GM23338 (cell line): ENCODE results near the gene PANK4. TPM values are rescaled to one million over a fixed set of nuclear protein-coding genes. Genes with fewer than 3 reads are reported as not detected.

Experiments
- ATAC-seq: fragments of 200-7000 bp; cut with Tn5 transposase; 3 replicates; pipeline ENCODE4 v1.9.1; 2020
- DNase-seq: peaks from one replicate; pipeline ENCODE4 v3.0.0-alpha.2; 2015; ENCODE audit warnings: low spot score
- H2AFZ ChIP-seq: fragments of 200-600 bp; sonication (generic); 2 replicates; pipeline ENCODE4 v1.8.0; 2016; ENCODE audit warnings: antibody characterized with exemption, mild to moderate bottlenecking, moderate library complexity
- H3F3A ChIP-seq: fragments of 200-600 bp; sonication (generic); replicated peaks from 2 replicates; pipeline ENCODE4 v1.8.0; 2017; ENCODE audit warnings: antibody characterized with exemption, mixed run types, low read depth
- H3K27ac ChIP-seq: fragments of 200-600 bp; sonication (generic); 2 replicates; pipeline ENCODE4 v1.6.1; 2016; ENCODE audit warnings: low read depth
- H3K27me3 ChIP-seq: fragments of 200-600 bp; sonication (generic); 2 replicates; pipeline ENCODE4 v1.8.0; 2016; ENCODE audit warnings: mild to moderate bottlenecking, mixed run types, moderate library complexity; ENCODE audit not compliant: insufficient read depth
- H3K36me3 ChIP-seq: fragments of 200-600 bp; sonication (generic); 2 replicates; pipeline ENCODE4 v1.8.0; 2016; ENCODE audit warnings: mild to moderate bottlenecking; ENCODE audit not compliant: insufficient read depth
- H3K4me1 ChIP-seq: fragments of 200-600 bp; sonication (generic); 2 replicates; pipeline ENCODE4 v1.8.0; 2016; ENCODE audit warnings: mild to moderate bottlenecking, moderate library complexity; ENCODE audit not compliant: insufficient read depth
- H3K4me2 ChIP-seq: fragments of 200-600 bp; sonication (generic); 2 replicates; pipeline ENCODE4 v1.7.1; 2017; ENCODE audit warnings: mixed run types
- H3K4me3 ChIP-seq: fragments of 200-600 bp; sonication (generic); 2 replicates; pipeline ENCODE4 v1.6.1; 2016; ENCODE audit warnings: mixed run types
- H3K79me2 ChIP-seq: fragments of 200-600 bp; sonication (generic); replicated peaks from 2 replicates; pipeline ENCODE4 v1.8.0; 2017; ENCODE audit warnings: mild to moderate bottlenecking; ENCODE audit not compliant: insufficient read depth
- H3K9me2 ChIP-seq: fragments of 200-600 bp; sonication (generic); 2 replicates; pipeline ENCODE4 v1.8.0; 2017; ENCODE audit not compliant: insufficient read depth
- H4K20me1 ChIP-seq: fragments of 200-600 bp; sonication (generic); replicated peaks from 2 replicates; pipeline ENCODE4 v1.8.0; 2017; ENCODE audit warnings: mild to moderate bottlenecking; ENCODE audit not compliant: insufficient read depth
- H3K27ac Mint-ChIP-seq: 2 replicates; pipeline ENCODE4 v1.8.0; 2020; ENCODE audit warnings: inconsistent platforms, mild to moderate bottlenecking, moderate library complexity, mixed read lengths
- H3K27me3 Mint-ChIP-seq: 3 replicates; pipeline ENCODE4 v1.8.0; 2022; ENCODE audit warnings: low read depth, mild to moderate bottlenecking, moderate library complexity, mixed read lengths, inconsistent platforms; ENCODE audit not compliant: insufficient read depth, poor library complexity
- H3K36me3 Mint-ChIP-seq: 3 replicates; pipeline ENCODE4 v1.8.0; 2021; ENCODE audit warnings: low read depth, mild to moderate bottlenecking, inconsistent platforms, moderate library complexity, mixed read lengths
- H3K4me1 Mint-ChIP-seq: 3 replicates; pipeline ENCODE4 v1.8.0; 2020; ENCODE audit warnings: mild to moderate bottlenecking, inconsistent platforms, mixed read lengths
- H3K4me3 Mint-ChIP-seq: 3 replicates; pipeline ENCODE4 v1.8.0; 2021; ENCODE audit warnings: moderate library complexity, mild to moderate bottlenecking, inconsistent platforms, mixed read lengths
- H3K9me3 Mint-ChIP-seq: 3 replicates; pipeline ENCODE4 v1.8.0; 2020; ENCODE audit warnings: moderate library complexity, mild to moderate bottlenecking, inconsistent platforms, mixed read lengths
- CREB1 ChIP-seq: fragments of 250-450 bp; sonication (Bioruptor Pico); IDR thresholded peaks from 2 replicates; pipeline ENCODE4 v1.5.0; 2020; ENCODE audit warnings: low read depth, mild to moderate bottlenecking, moderate library complexity
- EZH2 ChIP-seq: fragments of 200-600 bp; sonication (generic); IDR thresholded peaks from one replicate; pipeline ENCODE4 v1.8.0; 2017; ENCODE audit warnings: antibody characterized with exemption, mild to moderate bottlenecking, low read depth; ENCODE audit not compliant: unreplicated experiment
- EZH2phosphoT487 ChIP-seq: fragments of 200-600 bp; sonication (generic); IDR thresholded peaks from one replicate; pipeline ENCODE4 v1.8.1; 2018; ENCODE audit warnings: antibody characterized with exemption; ENCODE audit not compliant: unreplicated experiment
- JUNB ChIP-seq: IDR thresholded peaks from one replicate; pipeline ENCODE4 v1.6.1; 2016; ENCODE audit warnings: antibody characterized with exemption; ENCODE audit not compliant: unreplicated experiment
- NANOG ChIP-seq: IDR thresholded peaks from 2 replicates; pipeline ENCODE4 v1.6.1; 2016; ENCODE audit warnings: antibody characterized with exemption, borderline replicate concordance
- POLR2AphosphoS5 ChIP-seq: IDR thresholded peaks from 2 replicates; pipeline ENCODE4 v1.6.1; 2016; ENCODE audit warnings: antibody characterized with exemption, low read depth
- STAT1 ChIP-seq: IDR thresholded peaks from one replicate; pipeline ENCODE4 v1.6.1; 2016; ENCODE audit warnings: antibody characterized with exemption; ENCODE audit not compliant: unreplicated experiment
- ZNF114 ChIP-seq: fragments of 250-450 bp; sonication (Bioruptor Pico); IDR thresholded peaks from 2 replicates; pipeline ENCODE4 v1.5.0; 2020; ENCODE audit warnings: mild to moderate bottlenecking, moderate library complexity
- ZNF331 ChIP-seq: fragments of 250-450 bp; sonication (Bioruptor Pico); IDR thresholded peaks from 2 replicates; pipeline ENCODE4 v1.5.0; 2020; ENCODE audit warnings: low read depth, mild to moderate bottlenecking, moderate library complexity
- polyA plus RNA-seq: library from polyadenylated mRNA; unstranded; fragments of >200 nt; fragmentation: Nextera tagmentation; extraction: Ambion mirVana; gene quantifications from 2 replicates; pipeline ENCODE4 v1.2.1, GENCODE V29; 2016
- total RNA-seq: library from RNA; depleted of rRNA; stranded (reverse); fragments of >200 nt; shearing (Covaris generic); gene quantifications from 2 replicates; pipeline ENCODE4 v1.2.3, GENCODE V29; 2014
- TF ChIP-seq, protein P1 (sequence below), 2 experiments: fragments of 200-600 bp in 1 of 2; sonication (generic) in 1 of 2; conservative IDR thresholded peaks; 2 replicates each; pipeline versions ENCODE4 v1.5.1 to v1.6.1; 2016 to 2017; ENCODE audit warnings: antibody characterized with exemption in 2 of 2, low read depth in 2 of 2, mild to moderate bottlenecking in 2 of 2, moderate library complexity in 1 of 2
- TF ChIP-seq, protein P2 (sequence below): fragments of 250-450 bp; sonication (Bioruptor Pico); IDR thresholded peaks from 2 replicates; pipeline ENCODE4 v1.5.0; 2020; ENCODE audit warnings: mild to moderate bottlenecking, moderate library complexity
- TF ChIP-seq, protein P3 (sequence below): IDR thresholded peaks from one replicate; pipeline ENCODE4 v1.6.1; 2018; ENCODE audit warnings: antibody characterized with exemption; ENCODE audit not compliant: unreplicated experiment
- TF ChIP-seq, protein P4 (sequence below): IDR thresholded peaks from 2 replicates; pipeline ENCODE4 v1.6.1; 2016; ENCODE audit warnings: antibody characterized with exemption

Gene PANK4
- total and polyA plus RNA-seq, 2 experiments from 2014 or later, result 25.8 to 43.7 TPM

DNA sequence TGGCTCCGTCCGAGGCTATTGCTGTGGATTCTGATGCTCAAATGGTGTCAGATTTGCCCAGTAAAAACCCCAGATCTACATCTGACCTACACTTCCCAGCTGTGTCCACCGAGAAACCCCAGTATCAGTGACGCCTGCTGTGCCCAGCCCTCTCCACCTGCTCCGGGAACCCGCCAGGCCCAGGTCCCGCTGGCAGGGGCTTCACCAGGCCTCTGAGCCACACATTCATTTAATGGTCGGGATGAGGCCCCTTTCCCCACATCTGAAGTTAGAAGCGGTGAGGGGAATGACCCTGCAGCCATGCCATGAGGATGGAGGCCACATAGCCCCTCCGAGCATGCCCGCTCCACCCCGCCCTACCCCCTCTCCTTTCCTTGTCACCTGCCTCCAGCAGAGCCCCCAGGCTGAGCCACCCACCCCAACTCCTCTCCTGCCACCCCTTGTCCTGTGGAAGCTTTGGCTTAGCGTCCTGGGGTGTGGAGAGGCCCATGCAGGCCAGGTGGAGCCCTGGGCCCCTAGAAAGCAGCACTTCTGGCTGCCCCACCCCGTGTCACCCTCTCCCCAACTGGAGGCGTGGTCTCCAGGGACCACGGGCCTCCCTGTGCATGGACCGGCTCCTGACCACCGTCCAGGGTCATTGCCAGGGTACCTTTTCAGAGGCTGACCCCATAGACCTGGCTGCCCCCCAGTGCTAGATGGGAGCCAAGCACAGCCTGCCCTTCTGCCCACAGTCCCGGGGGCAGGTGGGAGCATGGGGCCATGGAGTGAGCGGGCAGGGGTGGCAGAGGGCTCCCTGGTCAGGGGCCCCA, 37.8 kb upstream of the PANK4 start:
- ATAC-seq, result no peak
- H3K4me1 Mint-ChIP-seq, result peaks cover 3% of the 10 kb centered on the region
- no peaks in the 10 kb centered on the region for H3F3A ChIP-seq
- H3K4me3 ChIP-seq, result no peak overlapping the region
- no peak overlapping the region for H3K4me2 ChIP-seq
- H3K9me2 ChIP-seq, result no peaks in the 10 kb centered on the region
- no peak overlapping the region for H3K27ac ChIP-seq
- no peaks in the 10 kb centered on the region for H4K20me1 ChIP-seq
- no peaks in the 10 kb centered on the region for H3K4me1 ChIP-seq
- no peak overlapping the region for H2AFZ ChIP-seq
- H3K9me3 Mint-ChIP-seq, result no peaks in the 10 kb centered on the region; the same call in 2 of the 3 replicates
- no peak overlapping the region for H3K27ac Mint-ChIP-seq
- H3K79me2 ChIP-seq, result no peaks in the 10 kb centered on the region
- DNase-seq, result no peak
- H3K36me3 Mint-ChIP-seq, result no peaks in the 10 kb centered on the region; the same call in 2 of the 3 replicates
- H3K4me3 Mint-ChIP-seq, result no peak overlapping the region
- no peaks in the 10 kb centered on the region for H3K27me3 ChIP-seq
- no peak for TF ChIP-seq POLR2AphosphoS5
- TF ChIP-seq, protein P1, sequence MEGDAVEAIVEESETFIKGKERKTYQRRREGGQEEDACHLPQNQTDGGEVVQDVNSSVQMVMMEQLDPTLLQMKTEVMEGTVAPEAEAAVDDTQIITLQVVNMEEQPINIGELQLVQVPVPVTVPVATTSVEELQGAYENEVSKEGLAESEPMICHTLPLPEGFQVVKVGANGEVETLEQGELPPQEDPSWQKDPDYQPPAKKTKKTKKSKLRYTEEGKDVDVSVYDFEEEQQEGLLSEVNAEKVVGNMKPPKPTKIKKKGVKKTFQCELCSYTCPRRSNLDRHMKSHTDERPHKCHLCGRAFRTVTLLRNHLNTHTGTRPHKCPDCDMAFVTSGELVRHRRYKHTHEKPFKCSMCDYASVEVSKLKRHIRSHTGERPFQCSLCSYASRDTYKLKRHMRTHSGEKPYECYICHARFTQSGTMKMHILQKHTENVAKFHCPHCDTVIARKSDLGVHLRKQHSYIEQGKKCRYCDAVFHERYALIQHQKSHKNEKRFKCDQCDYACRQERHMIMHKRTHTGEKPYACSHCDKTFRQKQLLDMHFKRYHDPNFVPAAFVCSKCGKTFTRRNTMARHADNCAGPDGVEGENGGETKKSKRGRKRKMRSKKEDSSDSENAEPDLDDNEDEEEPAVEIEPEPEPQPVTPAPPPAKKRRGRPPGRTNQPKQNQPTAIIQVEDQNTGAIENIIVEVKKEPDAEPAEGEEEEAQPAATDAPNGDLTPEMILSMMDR (conservative IDR thresholded peaks at IDR 0.05; ENCODE audit: low read depth in 2 of 2), result no peak
- TF ChIP-seq, protein P2, sequence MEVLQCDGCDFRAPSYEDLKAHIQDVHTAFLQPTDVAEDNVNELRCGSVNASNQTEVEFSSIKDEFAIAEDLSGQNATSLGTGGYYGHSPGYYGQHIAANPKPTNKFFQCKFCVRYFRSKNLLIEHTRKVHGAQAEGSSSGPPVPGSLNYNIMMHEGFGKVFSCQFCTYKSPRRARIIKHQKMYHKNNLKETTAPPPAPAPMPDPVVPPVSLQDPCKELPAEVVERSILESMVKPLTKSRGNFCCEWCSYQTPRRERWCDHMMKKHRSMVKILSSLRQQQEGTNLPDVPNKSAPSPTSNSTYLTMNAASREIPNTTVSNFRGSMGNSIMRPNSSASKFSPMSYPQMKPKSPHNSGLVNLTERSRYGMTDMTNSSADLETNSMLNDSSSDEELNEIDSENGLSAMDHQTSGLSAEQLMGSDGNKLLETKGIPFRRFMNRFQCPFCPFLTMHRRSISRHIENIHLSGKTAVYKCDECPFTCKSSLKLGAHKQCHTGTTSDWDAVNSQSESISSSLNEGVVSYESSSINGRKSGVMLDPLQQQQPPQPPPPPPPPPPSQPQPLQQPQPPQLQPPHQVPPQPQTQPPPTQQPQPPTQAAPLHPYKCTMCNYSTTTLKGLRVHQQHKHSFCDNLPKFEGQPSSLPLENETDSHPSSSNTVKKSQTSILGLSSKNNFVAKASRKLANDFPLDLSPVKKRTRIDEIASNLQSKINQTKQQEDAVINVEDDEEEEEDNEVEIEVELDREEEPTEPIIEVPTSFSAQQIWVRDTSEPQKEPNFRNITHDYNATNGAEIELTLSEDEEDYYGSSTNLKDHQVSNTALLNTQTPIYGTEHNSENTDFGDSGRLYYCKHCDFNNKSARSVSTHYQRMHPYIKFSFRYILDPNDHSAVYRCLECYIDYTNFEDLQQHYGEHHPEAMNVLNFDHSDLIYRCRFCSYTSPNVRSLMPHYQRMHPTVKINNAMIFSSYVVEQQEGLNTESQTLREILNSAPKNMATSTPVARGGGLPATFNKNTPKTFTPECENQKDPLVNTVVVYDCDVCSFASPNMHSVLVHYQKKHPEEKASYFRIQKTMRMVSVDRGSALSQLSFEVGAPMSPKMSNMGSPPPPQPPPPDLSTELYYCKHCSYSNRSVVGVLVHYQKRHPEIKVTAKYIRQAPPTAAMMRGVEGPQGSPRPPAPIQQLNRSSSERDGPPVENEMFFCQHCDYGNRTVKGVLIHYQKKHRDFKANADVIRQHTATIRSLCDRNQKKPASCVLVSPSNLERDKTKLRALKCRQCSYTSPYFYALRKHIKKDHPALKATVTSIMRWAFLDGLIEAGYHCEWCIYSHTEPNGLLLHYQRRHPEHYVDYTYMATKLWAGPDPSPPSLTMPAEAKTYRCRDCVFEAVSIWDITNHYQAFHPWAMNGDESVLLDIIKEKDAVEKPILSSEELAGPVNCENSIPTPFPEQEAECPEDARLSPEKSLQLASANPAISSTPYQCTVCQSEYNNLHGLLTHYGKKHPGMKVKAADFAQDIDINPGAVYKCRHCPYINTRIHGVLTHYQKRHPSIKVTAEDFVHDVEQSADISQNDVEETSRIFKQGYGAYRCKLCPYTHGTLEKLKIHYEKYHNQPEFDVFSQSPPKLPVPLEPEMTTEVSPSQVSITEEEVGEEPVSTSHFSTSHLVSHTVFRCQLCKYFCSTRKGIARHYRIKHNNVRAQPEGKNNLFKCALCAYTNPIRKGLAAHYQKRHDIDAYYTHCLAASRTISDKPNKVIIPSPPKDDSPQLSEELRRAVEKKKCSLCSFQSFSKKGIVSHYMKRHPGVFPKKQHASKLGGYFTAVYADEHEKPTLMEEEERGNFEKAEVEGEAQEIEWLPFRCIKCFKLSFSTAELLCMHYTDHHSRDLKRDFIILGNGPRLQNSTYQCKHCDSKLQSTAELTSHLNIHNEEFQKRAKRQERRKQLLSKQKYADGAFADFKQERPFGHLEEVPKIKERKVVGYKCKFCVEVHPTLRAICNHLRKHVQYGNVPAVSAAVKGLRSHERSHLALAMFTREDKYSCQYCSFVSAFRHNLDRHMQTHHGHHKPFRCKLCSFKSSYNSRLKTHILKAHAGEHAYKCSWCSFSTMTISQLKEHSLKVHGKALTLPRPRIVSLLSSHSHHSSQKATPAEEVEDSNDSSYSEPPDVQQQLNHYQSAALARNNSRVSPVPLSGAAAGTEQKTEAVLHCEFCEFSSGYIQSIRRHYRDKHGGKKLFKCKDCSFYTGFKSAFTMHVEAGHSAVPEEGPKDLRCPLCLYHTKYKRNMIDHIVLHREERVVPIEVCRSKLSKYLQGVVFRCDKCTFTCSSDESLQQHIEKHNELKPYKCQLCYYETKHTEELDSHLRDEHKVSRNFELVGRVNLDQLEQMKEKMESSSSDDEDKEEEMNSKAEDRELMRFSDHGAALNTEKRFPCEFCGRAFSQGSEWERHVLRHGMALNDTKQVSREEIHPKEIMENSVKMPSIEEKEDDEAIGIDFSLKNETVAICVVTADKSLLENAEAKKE (CRISPR knock-in tag), result no peak
- no peak for TF ChIP-seq STAT1
- no peak for TF ChIP-seq NANOG
- no peak for TF ChIP-seq CREB1 (CRISPR knock-in tag)
- TF ChIP-seq EZH2phosphoT487, result no peak
- TF ChIP-seq ZNF331, result no peak
- TF ChIP-seq, protein P3, sequence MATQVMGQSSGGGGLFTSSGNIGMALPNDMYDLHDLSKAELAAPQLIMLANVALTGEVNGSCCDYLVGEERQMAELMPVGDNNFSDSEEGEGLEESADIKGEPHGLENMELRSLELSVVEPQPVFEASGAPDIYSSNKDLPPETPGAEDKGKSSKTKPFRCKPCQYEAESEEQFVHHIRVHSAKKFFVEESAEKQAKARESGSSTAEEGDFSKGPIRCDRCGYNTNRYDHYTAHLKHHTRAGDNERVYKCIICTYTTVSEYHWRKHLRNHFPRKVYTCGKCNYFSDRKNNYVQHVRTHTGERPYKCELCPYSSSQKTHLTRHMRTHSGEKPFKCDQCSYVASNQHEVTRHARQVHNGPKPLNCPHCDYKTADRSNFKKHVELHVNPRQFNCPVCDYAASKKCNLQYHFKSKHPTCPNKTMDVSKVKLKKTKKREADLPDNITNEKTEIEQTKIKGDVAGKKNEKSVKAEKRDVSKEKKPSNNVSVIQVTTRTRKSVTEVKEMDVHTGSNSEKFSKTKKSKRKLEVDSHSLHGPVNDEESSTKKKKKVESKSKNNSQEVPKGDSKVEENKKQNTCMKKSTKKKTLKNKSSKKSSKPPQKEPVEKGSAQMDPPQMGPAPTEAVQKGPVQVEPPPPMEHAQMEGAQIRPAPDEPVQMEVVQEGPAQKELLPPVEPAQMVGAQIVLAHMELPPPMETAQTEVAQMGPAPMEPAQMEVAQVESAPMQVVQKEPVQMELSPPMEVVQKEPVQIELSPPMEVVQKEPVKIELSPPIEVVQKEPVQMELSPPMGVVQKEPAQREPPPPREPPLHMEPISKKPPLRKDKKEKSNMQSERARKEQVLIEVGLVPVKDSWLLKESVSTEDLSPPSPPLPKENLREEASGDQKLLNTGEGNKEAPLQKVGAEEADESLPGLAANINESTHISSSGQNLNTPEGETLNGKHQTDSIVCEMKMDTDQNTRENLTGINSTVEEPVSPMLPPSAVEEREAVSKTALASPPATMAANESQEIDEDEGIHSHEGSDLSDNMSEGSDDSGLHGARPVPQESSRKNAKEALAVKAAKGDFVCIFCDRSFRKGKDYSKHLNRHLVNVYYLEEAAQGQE, result no peak
- no peak for TF ChIP-seq EZH2
- no peak for TF ChIP-seq JUNB
- TF ChIP-seq, protein P4, sequence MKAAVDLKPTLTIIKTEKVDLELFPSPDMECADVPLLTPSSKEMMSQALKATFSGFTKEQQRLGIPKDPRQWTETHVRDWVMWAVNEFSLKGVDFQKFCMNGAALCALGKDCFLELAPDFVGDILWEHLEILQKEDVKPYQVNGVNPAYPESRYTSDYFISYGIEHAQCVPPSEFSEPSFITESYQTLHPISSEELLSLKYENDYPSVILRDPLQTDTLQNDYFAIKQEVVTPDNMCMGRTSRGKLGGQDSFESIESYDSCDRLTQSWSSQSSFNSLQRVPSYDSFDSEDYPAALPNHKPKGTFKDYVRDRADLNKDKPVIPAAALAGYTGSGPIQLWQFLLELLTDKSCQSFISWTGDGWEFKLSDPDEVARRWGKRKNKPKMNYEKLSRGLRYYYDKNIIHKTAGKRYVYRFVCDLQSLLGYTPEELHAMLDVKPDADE, result no peak
- TF ChIP-seq ZNF114 (CRISPR knock-in tag), result no peak
- H3K36me3 ChIP-seq, result no peaks in the 10 kb centered on the region
- H3K27me3 Mint-ChIP-seq, result peaks cover 15% of the 10 kb centered on the region
